PC-9 (cell line): Measurements from ENCODE around the gene MAP3K20. TPM values are rescaled to one million over a fixed set of nuclear protein-coding genes. Genes with fewer than 3 reads are reported as not detected.

ENCODE experiments used
- BruUV-seq: library from RNA; stranded (reverse); fragments of 400-500 nt; replicated peaks from 2 replicates; lab custom pipeline; 2021; lab: Mats Ljungman, UMichigan
- CTCF ChIA-PET: fragments of 300-600 bp; sonication (Branson Sonifier 250); formaldehyde crosslinking; loops from one replicate; lab custom pipeline; 2022; ENCODE audit warnings: antibody characterized with exemption; lab: Charles Lee
- POLR2A ChIA-PET: fragments of 300-600 bp; sonication (Branson Sonifier 250); formaldehyde crosslinking; loops from one replicate; lab custom pipeline; 2022; ENCODE audit warnings: antibody characterized with exemption; ENCODE audit not compliant: unreplicated experiment; lab: Charles Lee
- DNase-seq, 2 experiments: peaks; one replicate each; pipeline versions ENCODE4 v3.0.0 to v3.0.0-alpha.2; 2015 to 2022; ENCODE audit warnings: mixed read lengths in 1 of 2
- H2AFZ ChIP-seq: fragments of 200-600 bp; sonication (generic); 2 replicates; pipeline ENCODE4 v1.8.1; 2017; ENCODE audit warnings: antibody characterized with exemption
- H3F3A ChIP-seq: fragments of 200-600 bp; sonication (generic); 2 replicates; pipeline ENCODE4 v1.8.1; 2017; ENCODE audit warnings: antibody characterized with exemption, mild to moderate bottlenecking, low read depth; ENCODE audit not compliant: insufficient read depth
- H3K27ac ChIP-seq: fragments of 200-600 bp; sonication (generic); 2 replicates; pipeline ENCODE4 v1.6.1; 2016; ENCODE audit warnings: mixed run types
- H3K27me3 ChIP-seq: fragments of 200-600 bp; sonication (generic); 2 replicates; pipeline ENCODE4 v1.6.1; 2016; ENCODE audit warnings: low read depth, mixed run types; ENCODE audit not compliant: insufficient read depth
- H3K36me3 ChIP-seq: fragments of 200-600 bp; sonication (generic); 2 replicates; pipeline ENCODE4 v1.6.1; 2016; ENCODE audit warnings: low read depth, mixed run types
- H3K4me1 ChIP-seq: fragments of 200-600 bp; sonication (generic); replicated peaks from 2 replicates; pipeline ENCODE4 v1.6.1; 2016; ENCODE audit warnings: mixed run types; ENCODE audit not compliant: insufficient read depth
- H3K4me2 ChIP-seq: fragments of 200-600 bp; sonication (generic); 2 replicates; pipeline ENCODE4 v1.6.1; 2017; ENCODE audit warnings: mixed run types
- H3K4me3 ChIP-seq: fragments of 200-600 bp; sonication (generic); 2 replicates; pipeline ENCODE4 v1.6.1; 2016; ENCODE audit warnings: mixed run types
- H3K79me2 ChIP-seq: fragments of 200-600 bp; sonication (generic); 2 replicates; pipeline ENCODE4 v1.6.1; 2017; ENCODE audit warnings: low read depth, mixed run types
- H3K9me2 ChIP-seq: fragments of 200-600 bp; sonication (generic); 2 replicates; pipeline ENCODE4 v1.8.1; 2017; ENCODE audit warnings: mild to moderate bottlenecking; ENCODE audit not compliant: insufficient read depth
- H3K9me3 ChIP-seq: fragments of 200-600 bp; sonication (generic); 2 replicates; pipeline ENCODE4 v1.8.1; 2016; ENCODE audit warnings: low read depth; ENCODE audit not compliant: insufficient read depth
- H4K20me1 ChIP-seq: fragments of 200-600 bp; sonication (generic); 2 replicates; pipeline ENCODE4 v1.8.1; 2017; ENCODE audit not compliant: insufficient read depth
- CTCF ChIP-seq: fragments of 200-600 bp; sonication (generic); conservative IDR thresholded peaks from 2 replicates; pipeline ENCODE4 v1.6.1; 2017; ENCODE audit warnings: mixed run types, antibody characterized with exemption, mild to moderate bottlenecking, moderate library complexity
- EZH2 ChIP-seq: fragments of 200-600 bp; sonication (generic); IDR thresholded peaks from 2 replicates; pipeline ENCODE4 v1.8.0; 2017; ENCODE audit warnings: antibody characterized with exemption, low read depth
- intact Hi-C: fragments of 100-400 bp; cut with micrococcal nuclease; formaldehyde crosslinking; loops from one replicate; pipeline ENCODE4 v1.10.0; 2022; ENCODE audit not compliant: unreplicated experiment
- total RNA-seq: library from RNA; stranded (reverse); gene quantifications from 2 replicates; pipeline ENCODE4 v1.2.3, GENCODE V29; 2021

Gene MAP3K20
- total RNA-seq, 1 experiment from 2014 or later: 58.5 TPM

DNA sequence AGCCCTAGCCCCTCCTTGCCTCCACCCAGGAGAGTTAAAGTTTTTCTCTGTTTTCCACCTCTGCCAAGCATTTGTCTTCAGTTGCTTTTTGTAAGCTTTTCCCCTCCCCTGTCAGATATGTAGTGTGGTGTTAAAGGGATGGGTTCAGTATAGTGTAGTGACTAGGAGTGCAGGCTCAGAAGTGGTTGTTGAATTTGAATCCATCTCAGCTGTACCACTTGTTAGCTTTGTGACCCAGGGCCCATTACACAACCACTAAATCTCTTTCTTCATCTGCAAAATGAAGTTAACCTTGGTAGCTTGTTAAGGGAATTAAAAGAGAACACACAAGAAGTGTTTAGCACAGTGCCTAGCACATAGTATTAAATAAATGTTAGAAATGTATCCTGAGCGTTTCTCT, 56.9 kb downstream of the MAP3K20 start:
- H3K4me2 ChIP-seq: no peak overlapping the region
- H3K9me2 ChIP-seq: no peaks in the 10 kb centered on the region
- ChIA-PET CTCF (no interaction called here), POLR2A (no interaction called here)
- no peak overlapping the region for H3K27ac ChIP-seq
- H3K4me3 ChIP-seq: no peak overlapping the region
- peaks cover 4% of the 10 kb centered on the region; the same call in 1 of the 2 replicates for H3K79me2 ChIP-seq
- no peaks in the 10 kb centered on the region for H3K9me3 ChIP-seq
- 0 out of 2 replicates have a peak, but pooled peaks cover 3% of the 10 kb centered on the region for H3F3A ChIP-seq
- H4K20me1 ChIP-seq: 0 out of 2 replicates have a peak, but pooled peaks cover 3% of the 10 kb centered on the region
- intact Hi-C loops: no loop called here
- peaks cover 6% of the 10 kb centered on the region for H3K36me3 ChIP-seq
- H3K4me1 ChIP-seq: no peaks in the 10 kb centered on the region
- TF ChIP-seq CTCF: no peak
- TF ChIP-seq EZH2: no peak
- no peaks in the 10 kb centered on the region for H3K27me3 ChIP-seq
- H2AFZ ChIP-seq: no peak overlapping the region
- BruUV-seq: no TSS peak
- no peak for DNase-seq

DNA sequence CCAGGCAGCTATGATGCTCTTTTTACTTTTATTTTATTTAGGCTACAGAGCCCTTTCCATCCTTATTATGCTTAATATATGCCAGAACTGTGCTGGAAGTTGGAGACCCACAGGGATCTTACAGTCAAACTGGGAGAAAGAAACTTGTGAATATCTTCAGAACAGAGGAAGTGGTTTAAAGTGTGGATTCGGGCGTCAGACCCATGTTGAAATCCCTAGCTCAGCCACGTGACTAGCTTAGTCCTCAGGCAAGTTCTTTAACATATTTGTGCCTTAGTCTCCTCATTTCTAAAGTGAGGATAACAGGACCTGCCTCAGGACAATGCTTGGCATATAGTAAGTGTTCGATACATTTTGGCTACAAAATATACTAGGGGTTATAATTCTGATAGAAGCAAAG, 59.1 kb downstream of the MAP3K20 start:
- H3K9me2 ChIP-seq: no peaks in the 10 kb centered on the region
- peaks cover 4% of the 10 kb centered on the region; the same call in 1 of the 2 replicates for H3K79me2 ChIP-seq
- no peak overlapping the region for H3K4me2 ChIP-seq
- 0 out of 2 replicates have a peak, but pooled peaks cover 4% of the 10 kb centered on the region for H3K36me3 ChIP-seq
- H4K20me1 ChIP-seq: 0 out of 2 replicates have a peak, but pooled peaks cover 3% of the 10 kb centered on the region
- H2AFZ ChIP-seq: no peak overlapping the region
- no peaks in the 10 kb centered on the region for H3K9me3 ChIP-seq
- TF ChIP-seq CTCF (no peak), EZH2 (no peak)
- no peaks in the 10 kb centered on the region for H3K4me1 ChIP-seq
- intact Hi-C loops: no loop called here
- POLR2A ChIA-PET: no interaction called here
- CTCF ChIA-PET: no interaction called here
- no peak overlapping the region for H3K4me3 ChIP-seq
- no peaks in the 10 kb centered on the region for H3K27me3 ChIP-seq
- BruUV-seq: no TSS peak
- H3K27ac ChIP-seq: no peak overlapping the region
- 0 out of 2 replicates have a peak, but pooled peaks cover 3% of the 10 kb centered on the region for H3F3A ChIP-seq
- DNase-seq: peak in 1 of 2 experiments; percentile 17

- no peak overlapping the region for H2AFZ ChIP-seq
- CTCF ChIA-PET: no interaction called here
- no peaks in the 10 kb centered on the region for H3K4me1 ChIP-seq
- BruUV-seq: no TSS peak
- 0 out of 2 replicates have a peak, but pooled peaks cover 3% of the 10 kb centered on the region for H4K20me1 ChIP-seq
- no peaks in the 10 kb centered on the region for H3K27me3 ChIP-seq
- H3F3A ChIP-seq: no peaks in the 10 kb centered on the region
- no peak overlapping the region for H3K4me2 ChIP-seq
- H3K9me2 ChIP-seq: no peaks in the 10 kb centered on the region
- H3K9me3 ChIP-seq: peaks cover 6% of the 10 kb centered on the region
- no peak for DNase-seq
- H3K27ac ChIP-seq: no peak overlapping the region
- peaks cover 11% of the 10 kb centered on the region; the same call in 1 of the 2 replicates for H3K36me3 ChIP-seq
- TF ChIP-seq CTCF (no peak), EZH2 (no peak)
- H3K4me3 ChIP-seq: no peak overlapping the region
- intact Hi-C loops: no loop called here
- POLR2A ChIA-PET: no interaction called here
- peaks cover 4% of the 10 kb centered on the region; the same call in 1 of the 2 replicates for H3K79me2 ChIP-seq
Observed at GRCh38 chr2:173136067-173136466, 60.4 kb downstream of the MAP3K20 start.
